GM12878 (cell line): ENCODE measurements around the gene DOCK2. TPM values are rescaled to one million over a fixed set of nuclear protein-coding genes. Genes with fewer than 3 reads are reported as not detected.

ENCODE experiments used
- ATAC-seq: fragments of 200-7000 bp; cut with Tn5 transposase; 3 replicates; pipeline ENCODE4 v1.9.1; 2020; ENCODE audit warnings: mild to moderate bottlenecking, moderate library complexity
- BruUV-seq: library from RNA; stranded (reverse); fragments of 400-500 nt; replicated peaks from 2 replicates; lab custom pipeline; 2021; lab: Mats Ljungman, UMichigan
- CTCF ChIA-PET: fragments of 300-600 bp; sonication (Branson Sonifier 250); formaldehyde crosslinking; extraction: SDS; loops from one replicate; lab custom pipeline; 2021; ENCODE audit warnings: inconsistent platforms; lab: Yijun Ruan, JAX
- POLR2A ChIA-PET: fragments of 350-600 bp; formaldehyde crosslinking; extraction: SDS; loops from one replicate; lab custom pipeline; 2021; ENCODE audit warnings: inconsistent platforms; lab: Charles Lee
- RAD21 ChIA-PET: fragments of 300-600 bp; sonication (Branson Sonifier 250); formaldehyde crosslinking; loops from one replicate; lab custom pipeline; 2023; ENCODE audit warnings: antibody characterized with exemption; ENCODE audit not compliant: unreplicated experiment; lab: Charles Lee
- SMC1A ChIA-PET: fragments of 300-600 bp; sonication (Branson Sonifier 250); formaldehyde crosslinking; loops from one replicate; lab custom pipeline; 2023; ENCODE audit not compliant: unreplicated experiment, uncharacterized antibody; lab: Charles Lee
- DNase-seq: peaks from one replicate; pipeline ENCODE4 v3.0.0-alpha.2; 2011; ENCODE audit warnings: low read depth, low spot score
- FAIRE-seq: peaks from 3 replicates; lab custom pipeline; 2011; peaks lifted over from hg19 to GRCh38; lab: Jason Lieb, UNC
- H2AFZ ChIP-seq: 2 replicates; pipeline ENCODE4 v1.6.0; 2011; ENCODE audit warnings: low read depth, low read length, control low read depth; ENCODE audit not compliant: control insufficient read depth
- H3K27ac ChIP-seq: 2 replicates; pipeline ENCODE4 v1.5.1; 2011; ENCODE audit warnings: control low read depth; ENCODE audit not compliant: control insufficient read depth, insufficient read depth
- H3K27me3 ChIP-seq, 2 experiments: replicated peaks in 1 of 2; 2 replicates each; pipeline versions ENCODE4 v1.6.0 to v1.6.1; 2011; ENCODE audit warnings: low read length in 1 of 2; ENCODE audit not compliant: control insufficient read depth in 2 of 2, insufficient read depth in 2 of 2
- H3K36me3 ChIP-seq, 2 experiments: 2 replicates each; pipeline ENCODE4 v1.5.1; 2011; ENCODE audit warnings: low read length in 1 of 2; ENCODE audit not compliant: control insufficient read depth in 2 of 2, insufficient read depth in 2 of 2
- H3K4me1 ChIP-seq: 2 replicates; pipeline ENCODE4 v1.6.1; 2011; ENCODE audit warnings: mild to moderate bottlenecking, low read length, moderate library complexity, mixed read lengths; ENCODE audit not compliant: control insufficient read depth, insufficient read depth
- H3K4me2 ChIP-seq: 2 replicates; pipeline ENCODE4 v1.6.0; 2011; ENCODE audit warnings: control low read depth; ENCODE audit not compliant: control insufficient read depth, insufficient read depth
- H3K4me3 ChIP-seq: fragments of 200-600 bp; sonication (generic); 2 replicates; pipeline ENCODE4 v1.5.1; 2016
- H3K79me2 ChIP-seq: 2 replicates; pipeline ENCODE4 v1.6.0; 2011; ENCODE audit warnings: low read length; ENCODE audit not compliant: control insufficient read depth, insufficient read depth
- H3K9ac ChIP-seq: 2 replicates; pipeline ENCODE4 v1.8.0; 2011; ENCODE audit warnings: low read length, control low read depth, mixed read lengths; ENCODE audit not compliant: control insufficient read depth, insufficient read depth
- H3K9me3 ChIP-seq: replicated peaks from 3 replicates; pipeline ENCODE4 v1.5.1; 2011; ENCODE audit warnings: mild to moderate bottlenecking, low read length; ENCODE audit not compliant: control insufficient read depth, insufficient read depth
- H4K20me1 ChIP-seq: 2 replicates; pipeline ENCODE4 v1.6.0; 2011; ENCODE audit not compliant: control insufficient read depth, insufficient read depth
- ATF7 ChIP-seq: fragments of 450-650 bp; IDR thresholded peaks from 2 replicates; pipeline ENCODE4 v1.6.1; 2016; ENCODE audit warnings: low read depth, mild to moderate bottlenecking
- BHLHE40 ChIP-seq, 2 experiments: fragments of 450-650 bp in 1 of 2; IDR thresholded peaks; 2 replicates each; pipeline ENCODE4 v1.6.1; 2011 to 2017; ENCODE audit warnings: low read depth in 2 of 2, borderline replicate concordance in 1 of 2, improper control_type of control experiment in 1 of 2, low read length in 1 of 2, mild to moderate bottlenecking in 1 of 2
- BMI1 ChIP-seq: fragments of 450-650 bp; IDR thresholded peaks from 2 replicates; pipeline ENCODE4 v1.6.1; 2016; ENCODE audit warnings: mild to moderate bottlenecking, moderate library complexity, borderline replicate concordance
- FOXM1 ChIP-seq: IDR thresholded peaks from 2 replicates; pipeline ENCODE4 v1.6.1; 2012; ENCODE audit warnings: low read depth, mild to moderate bottlenecking, inconsistent platforms, low read length, moderate library complexity
- GABPA ChIP-seq: IDR thresholded peaks from 2 replicates; pipeline ENCODE4 v1.6.1; 2014; ENCODE audit warnings: antibody characterized with exemption, low read depth, mild to moderate bottlenecking, inconsistent platforms
- HDAC6 ChIP-seq: fragments of 200-600 bp; sonication (generic); IDR thresholded peaks from one replicate; pipeline ENCODE4 v1.8.0; 2017; ENCODE audit warnings: antibody characterized with exemption; ENCODE audit not compliant: unreplicated experiment
- KDM1A ChIP-seq: fragments of 200-600 bp; sonication (generic); IDR thresholded peaks from 2 replicates; pipeline ENCODE4 v1.6.1; 2016; ENCODE audit warnings: borderline replicate concordance
- KLF5 ChIP-seq: fragments of 450-650 bp; IDR thresholded peaks from 2 replicates; pipeline ENCODE4 v1.6.1; 2014; ENCODE audit warnings: mild to moderate bottlenecking; ENCODE audit not compliant: partially characterized antibody
- MEF2A ChIP-seq: IDR thresholded peaks from 2 replicates; pipeline ENCODE4 v1.6.1; 2011; ENCODE audit warnings: low read depth, mild to moderate bottlenecking, low read length, moderate library complexity; ENCODE audit not compliant: insufficient read depth
- MXI1 ChIP-seq: fragments of 150-350 bp; IDR thresholded peaks from 2 replicates; pipeline ENCODE4 v1.6.1; 2011; ENCODE audit warnings: low read depth, mild to moderate bottlenecking, inconsistent platforms, low read length, improper control_type of control experiment
- MYC ChIP-seq: IDR thresholded peaks from 2 replicates; pipeline ENCODE4 v1.6.1; 2011; ENCODE audit warnings: mild to moderate bottlenecking, low read length, moderate library complexity, inconsistent platforms; ENCODE audit not compliant: insufficient read depth, insufficient replicate concordance, insufficient read length, severe bottlenecking
- RAD21 ChIP-seq: IDR thresholded peaks from 2 replicates; pipeline ENCODE4 v1.6.1; 2011; ENCODE audit warnings: mild to moderate bottlenecking, low read depth, low read length, moderate library complexity; ENCODE audit not compliant: insufficient read depth
- RBBP5 ChIP-seq: fragments of 200-600 bp; sonication (generic); conservative IDR thresholded peaks from 2 replicates; pipeline ENCODE4 v1.6.1; 2016
- SIN3A ChIP-seq: IDR thresholded peaks from 2 replicates; pipeline ENCODE4 v1.6.1; 2012; ENCODE audit warnings: low read depth, low read length, improper control_type of control experiment
- TCF12 ChIP-seq: IDR thresholded peaks from 2 replicates; pipeline ENCODE4 v1.6.1; 2011; ENCODE audit warnings: low read depth, mild to moderate bottlenecking, low read length
- TCF3 ChIP-seq: IDR thresholded peaks from 2 replicates; pipeline ENCODE4 v1.6.1; 2012; ENCODE audit warnings: low read depth, mild to moderate bottlenecking, low read length, borderline replicate concordance; ENCODE audit not compliant: insufficient read depth
- TCF7 ChIP-seq: IDR thresholded peaks from 2 replicates; pipeline ENCODE4 v1.6.1; 2014; ENCODE audit warnings: antibody characterized with exemption, borderline replicate concordance
- YBX1 ChIP-seq: fragments of 450-650 bp; IDR thresholded peaks from 2 replicates; pipeline ENCODE4 v1.6.1; 2016; ENCODE audit warnings: antibody characterized with exemption
- ZNF24 ChIP-seq: fragments of 450-650 bp; IDR thresholded peaks from 2 replicates; pipeline ENCODE4 v1.6.1; 2017; ENCODE audit warnings: antibody characterized with exemption, mild to moderate bottlenecking
- WGBS: methylation state at CpG from one replicate; pipeline ENCODE4 v1.1.6; 2016; ENCODE audit warnings: low lambda C conversion rate; ENCODE audit not compliant: insufficient replicate concordance, insufficient coverage; ENCODE audit errors: missing lambda C conversion rate; 5-methylcytosine and 5-hydroxymethylcytosine counted together
- in situ Hi-C: fragments of 300-500 bp; cut with MboI; formaldehyde crosslinking; loops from 9 replicates; pipeline ENCODE4 v1.14.3; 2018; ENCODE audit warnings: mixed read lengths
- intact Hi-C: fragments of 100-400 bp; cut with micrococcal nuclease; formaldehyde crosslinking; loops from one replicate; pipeline ENCODE4 v1.14.2; 2022; ENCODE audit not compliant: unreplicated experiment
- polyA plus RNA-seq, 11 experiments: library from polyadenylated mRNA; depleted of rRNA in 4 of 11; unstranded in 6 of 11; stranded (reverse) in 5 of 11; fragments of >200 nt; fragmentation: Nextera tagmentation in 4 of 11; fragmentation: Illumina TruSeq in 1 of 11; extraction: Ambion mirVana in 4 of 11; extraction: Trizol in 1 of 11; gene quantifications; 1 replicate in 1 of 11; 2 replicates in 10 of 11; pipeline versions ENCODE4 v1.2.1 to v1.2.3, GENCODE V29; 2011 to 2016; ENCODE audit warnings: inconsistent platforms in 2 of 11, missing spikeins in 2 of 11, low read depth in 1 of 11
- total RNA-seq, 4 experiments: library from RNA; depleted of rRNA in 3 of 4; stranded (reverse); fragments of >200 nt in 3 of 4; fragmentation: Illumina TruSeq in 1 of 4; extraction: Trizol in 1 of 4; gene quantifications; 2 replicates each; pipeline versions ENCODE4 v1.2.1 to v1.2.3, GENCODE V29; 2013 to 2021
- TF ChIP-seq, protein P1 (sequence below): fragments of 450-650 bp; IDR thresholded peaks from 2 replicates; pipeline ENCODE4 v1.6.1; 2017; ENCODE audit warnings: mild to moderate bottlenecking
- TF ChIP-seq, protein P2 (sequence below): IDR thresholded peaks from 2 replicates; pipeline ENCODE4 v1.6.1; 2011; ENCODE audit warnings: borderline replicate concordance, low read depth, mild to moderate bottlenecking, moderate library complexity, low read length; ENCODE audit not compliant: insufficient read depth, poor library complexity, severe bottlenecking

DOCK2 gene
- total and polyA plus RNA-seq, 10 of the 15 experiments (the other 5 are each of a cell fraction or from before 2014, with no cell fraction given), result 34.2 to 192 (median 118) TPM

DNA sequence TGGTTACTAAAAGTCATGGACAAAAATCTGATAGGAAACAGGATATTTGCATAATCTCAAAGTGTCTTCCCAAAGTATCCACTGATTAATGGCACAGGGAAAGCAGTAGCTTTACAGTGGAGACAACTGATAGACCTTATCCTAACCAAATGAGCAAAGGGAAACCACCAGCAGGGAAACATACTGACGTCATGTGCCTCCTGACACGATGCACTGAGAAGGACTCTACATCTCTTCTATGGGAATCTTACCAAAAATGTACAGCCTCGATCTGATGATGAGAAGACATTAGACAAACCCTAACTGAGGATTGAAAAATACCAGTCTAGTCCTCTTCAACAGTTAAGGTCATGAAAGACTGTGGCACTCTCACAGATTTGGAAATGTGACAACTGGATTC, 177.0 kb downstream of the DOCK2 start:
- POLR2A ChIA-PET, result no interaction called here

DNA sequence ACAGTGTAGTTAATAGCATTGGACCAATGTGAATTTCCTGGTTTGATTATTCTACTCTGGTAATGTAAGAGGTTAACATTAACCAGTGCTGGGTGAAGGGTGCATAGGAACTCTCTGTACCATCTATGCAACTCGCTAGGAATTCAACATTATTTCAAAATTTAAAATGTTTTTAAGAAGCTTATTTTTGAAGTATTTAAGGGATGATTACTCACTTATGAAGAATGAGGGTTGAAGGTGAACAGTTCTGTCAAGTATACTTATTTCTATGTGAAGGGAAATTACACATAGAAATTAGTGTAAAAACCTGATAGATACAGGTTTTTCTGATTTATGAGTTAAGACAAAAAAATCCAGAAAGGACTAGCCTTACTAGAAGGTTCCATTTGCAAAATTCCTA, 177.4 kb downstream of the DOCK2 start:
- in situ Hi-C loops, result no loop called here
- SMC1A ChIA-PET, result interaction anchor here (2.9 kb wide), 1 partner anchor 8 kb away, joined by 16 read pairs; no protein-coding TSS in a partner anchor
- RAD21 ChIA-PET, result no interaction called here
- no peaks in the 10 kb centered on the region for H4K20me1 ChIP-seq
- H3K36me3 ChIP-seq, result peaks cover 21 to 70% of the 10 kb centered on the region in 2 experiments
- POLR2A ChIA-PET, result no interaction called here
- WGBS, result 96% methylated on average over 1 of the region's 1 CpG
- H3K27ac ChIP-seq, result no peak overlapping the region
- no peak overlapping the region for H2AFZ ChIP-seq
- no peak overlapping the region for H3K4me3 ChIP-seq
- H3K9ac ChIP-seq, result no peak overlapping the region
- intact Hi-C loops, result no loop called here
- TF ChIP-seq, protein P1, sequence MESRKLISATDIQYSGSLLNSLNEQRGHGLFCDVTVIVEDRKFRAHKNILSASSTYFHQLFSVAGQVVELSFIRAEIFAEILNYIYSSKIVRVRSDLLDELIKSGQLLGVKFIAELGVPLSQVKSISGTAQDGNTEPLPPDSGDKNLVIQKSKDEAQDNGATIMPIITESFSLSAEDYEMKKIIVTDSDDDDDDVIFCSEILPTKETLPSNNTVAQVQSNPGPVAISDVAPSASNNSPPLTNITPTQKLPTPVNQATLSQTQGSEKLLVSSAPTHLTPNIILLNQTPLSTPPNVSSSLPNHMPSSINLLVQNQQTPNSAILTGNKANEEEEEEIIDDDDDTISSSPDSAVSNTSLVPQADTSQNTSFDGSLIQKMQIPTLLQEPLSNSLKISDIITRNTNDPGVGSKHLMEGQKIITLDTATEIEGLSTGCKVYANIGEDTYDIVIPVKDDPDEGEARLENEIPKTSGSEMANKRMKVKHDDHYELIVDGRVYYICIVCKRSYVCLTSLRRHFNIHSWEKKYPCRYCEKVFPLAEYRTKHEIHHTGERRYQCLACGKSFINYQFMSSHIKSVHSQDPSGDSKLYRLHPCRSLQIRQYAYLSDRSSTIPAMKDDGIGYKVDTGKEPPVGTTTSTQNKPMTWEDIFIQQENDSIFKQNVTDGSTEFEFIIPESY, result no peak
- no peak for TF ChIP-seq SIN3A
- TF ChIP-seq GABPA, result no peak
- no peak for TF ChIP-seq YBX1
- no peak for TF ChIP-seq BMI1
- no peak for TF ChIP-seq TCF12
- TF ChIP-seq, protein P2, sequence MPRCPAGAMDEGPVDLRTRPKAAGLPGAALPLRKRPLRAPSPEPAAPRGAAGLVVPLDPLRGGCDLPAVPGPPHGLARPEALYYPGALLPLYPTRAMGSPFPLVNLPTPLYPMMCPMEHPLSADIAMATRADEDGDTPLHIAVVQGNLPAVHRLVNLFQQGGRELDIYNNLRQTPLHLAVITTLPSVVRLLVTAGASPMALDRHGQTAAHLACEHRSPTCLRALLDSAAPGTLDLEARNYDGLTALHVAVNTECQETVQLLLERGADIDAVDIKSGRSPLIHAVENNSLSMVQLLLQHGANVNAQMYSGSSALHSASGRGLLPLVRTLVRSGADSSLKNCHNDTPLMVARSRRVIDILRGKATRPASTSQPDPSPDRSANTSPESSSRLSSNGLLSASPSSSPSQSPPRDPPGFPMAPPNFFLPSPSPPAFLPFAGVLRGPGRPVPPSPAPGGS, result no peak
- TF ChIP-seq BHLHE40 (IDR thresholded peaks at IDR 0.05; ENCODE audit: borderline replicate concordance in 1 of 2, low read depth in 2 of 2, low read length in 1 of 2), result no peak
- H3K4me1 ChIP-seq, result peaks cover under 1% of the 10 kb centered on the region; the same call in 1 of the 2 replicates
- DNase-seq (no peak), ATAC-seq (no peak), FAIRE-seq (no peak)
- H3K27me3 ChIP-seq, result no peaks in the 10 kb centered on the region
- H3K9me3 ChIP-seq, result no peaks in the 10 kb centered on the region; the same call in 2 of the 3 replicates
- no peak overlapping the region for H3K4me2 ChIP-seq
- no TSS peak for BruUV-seq
- CTCF ChIA-PET, result no interaction called here
- peaks cover 2% of the 10 kb centered on the region for H3K79me2 ChIP-seq

More for the DNA sequence above, 177.0 kb downstream of the DOCK2 start:
- H4K20me1 ChIP-seq, result no peaks in the 10 kb centered on the region
- no peak overlapping the region for H2AFZ ChIP-seq
- peaks cover 4% of the 10 kb centered on the region for H3K79me2 ChIP-seq
- SMC1A ChIA-PET, result no interaction called here
- in situ Hi-C loops, result no loop called here
- no peak overlapping the region for H3K4me3 ChIP-seq
- intact Hi-C loops, result no loop called here
- no peaks in the 10 kb centered on the region; the same call in 2 of the 3 replicates for H3K9me3 ChIP-seq
- H3K36me3 ChIP-seq, result peaks cover 16 to 68% of the 10 kb centered on the region in 2 experiments
- CTCF ChIA-PET, result no interaction called here
- no peaks in the 10 kb centered on the region for H3K27me3 ChIP-seq
- H3K4me1 ChIP-seq, result peaks cover 6% of the 10 kb centered on the region; the same call in 1 of the 2 replicates
- RAD21 ChIA-PET, result no interaction called here
- H3K9ac ChIP-seq, result no peak overlapping the region
- no peak for FAIRE-seq
- no peak for DNase-seq
- TF ChIP-seq HDAC6 (no peak), FOXM1 (no peak), KLF5 (no peak), RBBP5 (no peak), RAD21 (no peak), ZNF24 (no peak), GABPA (no peak), TCF3 (no peak), MYC (no peak), MEF2A (no peak), KDM1A (no peak), MXI1 (no peak), TCF7 (no peak), ATF7 (no peak)
- H3K4me2 ChIP-seq, result no peak overlapping the region
- WGBS, result 72% methylated on average over 3 of the region's 3 CpGs
- no peak overlapping the region for H3K27ac ChIP-seq
- no peak for ATAC-seq
- no TSS peak for BruUV-seq
